Stimulated activated CD8-positive, alpha-beta memory T cell treated with anti-CD3 and anti-CD28 coated beads, Interleukin-4, amount 100 ng/mL, for 48 hours (primary cell): ENCODE results near the gene QDPR.
"Not testable (repeated sequence)": the region's sequence is repeated elsewhere in the genome, so short reads cannot be mapped to it uniquely, and the experiment has no call there.

Experiments
- DNase-seq: peaks from one replicate; pipeline ENCODE4 v3.0.0-alpha.2; 2020

QDPR gene

DNA sequence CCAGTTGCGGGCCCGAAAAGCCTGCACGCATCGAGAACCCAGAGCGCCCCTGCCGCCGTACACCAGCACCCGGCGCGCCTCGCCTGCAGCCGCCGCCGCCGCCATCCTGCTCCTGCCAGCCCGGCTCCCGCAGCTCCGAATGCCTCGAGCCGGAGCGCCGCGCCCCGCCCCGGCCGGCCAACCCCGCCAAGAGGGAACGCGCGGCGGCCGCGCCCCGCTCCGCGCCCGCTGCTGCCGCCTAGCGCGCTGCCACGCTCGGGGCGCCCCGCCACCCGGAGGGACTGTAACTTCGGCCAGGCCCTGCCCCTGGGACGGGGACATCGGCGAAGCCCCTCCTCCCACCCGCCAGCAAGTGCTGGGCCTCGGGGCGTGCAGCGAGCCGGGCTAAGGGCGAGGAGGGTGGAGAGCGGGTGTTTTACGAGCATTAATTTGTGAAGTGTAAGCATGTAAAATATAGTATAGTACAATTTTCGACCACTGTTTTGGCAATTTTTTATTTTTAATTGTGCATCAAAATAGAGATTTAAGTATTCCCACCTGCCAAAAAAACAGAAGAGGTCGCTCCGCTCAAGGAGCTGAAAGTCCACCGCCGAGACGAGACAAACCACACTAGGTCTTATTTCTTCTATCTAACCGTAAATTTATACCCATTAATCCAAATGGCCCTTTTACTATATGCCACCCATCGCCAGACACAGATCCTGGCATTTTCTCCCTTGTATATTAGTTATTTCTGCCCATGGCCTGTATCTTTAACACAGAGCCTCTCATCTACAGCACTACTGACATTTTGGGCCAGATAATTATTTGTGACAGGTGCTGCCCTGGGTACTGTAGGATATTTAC lies at the start of gene QDPR:
Gene QDPR (minus strand): TSS at position 141 of the 846 bp plus-strand sequence. CDS start 36 bp downstream, at position 105.
- peak; percentile 86 for DNase-seq

- no peak for DNase-seq
These were observed 49.5 kb upstream of the QDPR start for GRCh38 chr4:17561195-17561909.

DNA sequence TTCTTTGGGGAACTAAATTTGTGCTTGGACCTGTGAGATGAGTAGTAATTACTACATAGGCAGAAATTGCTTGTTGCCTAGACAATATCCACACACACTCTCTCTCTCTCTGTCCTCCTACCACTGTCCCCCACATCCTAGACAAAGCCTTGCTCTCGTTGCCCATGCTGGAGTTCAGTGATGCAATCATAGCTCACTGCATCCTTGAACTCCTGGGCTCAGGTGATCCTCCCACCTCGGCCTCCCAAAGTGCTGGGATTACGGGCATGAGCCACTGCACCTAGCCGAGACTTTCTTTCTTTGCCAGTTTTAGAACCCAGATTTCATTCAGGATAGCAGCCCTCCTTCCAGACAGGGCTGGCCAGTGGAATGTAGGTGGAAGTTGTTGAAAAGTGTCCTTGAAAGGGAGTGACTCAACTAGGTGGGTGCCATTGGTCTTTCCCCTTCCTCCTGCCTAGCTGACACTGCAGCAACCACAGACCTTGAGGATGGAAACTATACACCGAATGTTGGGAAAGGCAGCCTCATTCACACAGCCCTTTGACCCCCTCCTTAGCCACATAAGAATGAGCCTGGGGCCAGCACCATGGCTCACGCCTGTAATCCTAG lies 48.3 kb upstream of the QDPR start:
- no peak for DNase-seq

GRCh38 chr4:17559709-17560048 lies 47.8 kb upstream of the QDPR start:
- DNase-seq = no peak

DNA sequence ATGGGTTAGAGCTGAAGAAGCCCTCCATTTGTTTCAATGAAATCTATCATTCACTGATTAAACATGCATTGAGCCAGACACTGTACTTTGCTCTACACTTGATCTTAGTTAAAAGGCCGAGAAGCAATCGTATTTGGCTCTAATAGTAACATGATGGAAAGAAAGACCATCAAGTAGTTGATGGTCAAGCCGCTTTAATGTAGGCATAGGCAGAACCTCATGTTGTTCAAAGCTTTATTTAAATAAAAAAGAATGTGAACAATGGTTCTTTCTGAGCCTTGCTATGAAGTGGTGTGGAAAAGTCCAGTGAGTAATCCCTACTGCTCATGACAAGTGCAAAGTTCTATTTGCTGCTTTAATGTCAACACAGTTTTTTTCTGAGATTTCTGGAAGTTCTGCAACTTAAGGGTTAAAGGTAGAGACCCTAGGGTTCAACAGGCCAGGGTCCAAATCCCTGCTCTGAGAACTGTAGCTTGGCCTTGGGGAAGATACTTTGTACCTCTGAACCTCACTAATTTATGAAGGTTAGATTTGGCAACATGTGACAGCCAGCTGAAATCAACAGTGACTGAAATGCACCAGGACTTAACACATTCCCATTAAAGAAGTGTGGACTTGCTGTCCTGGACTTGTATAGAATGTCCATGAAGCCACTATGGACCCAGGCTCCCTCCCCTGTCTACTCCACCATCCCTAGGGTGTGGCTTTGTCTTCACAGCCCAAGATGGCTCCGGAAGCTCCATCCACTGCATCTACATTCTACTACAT lies 47.2 kb upstream of the QDPR start:
- DNase-seq = no peak

- DNase-seq = no peak
These were observed 46.0 kb upstream of the QDPR start for GRCh38 chr4:17557880-17558279.

DNA sequence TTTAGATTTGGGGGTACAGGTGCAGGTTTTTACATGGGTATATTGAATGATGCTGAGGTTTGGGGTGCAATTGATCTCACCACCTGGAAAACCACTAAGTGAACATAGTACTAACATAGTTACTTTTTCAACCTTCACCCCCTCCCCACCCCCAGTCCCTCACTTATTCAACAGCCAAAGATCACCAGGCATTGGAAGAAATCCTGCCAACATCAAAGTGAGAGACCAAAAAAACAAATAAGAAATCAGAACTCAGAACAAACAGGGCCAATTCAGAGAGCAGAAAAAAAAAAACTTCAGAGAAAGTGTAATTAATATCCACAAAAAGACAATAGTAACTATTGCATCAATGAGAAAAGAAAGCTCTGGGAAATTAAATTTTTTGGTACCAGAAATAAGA lies 44.6 kb upstream of the QDPR start:
- no peak for DNase-seq

DNA sequence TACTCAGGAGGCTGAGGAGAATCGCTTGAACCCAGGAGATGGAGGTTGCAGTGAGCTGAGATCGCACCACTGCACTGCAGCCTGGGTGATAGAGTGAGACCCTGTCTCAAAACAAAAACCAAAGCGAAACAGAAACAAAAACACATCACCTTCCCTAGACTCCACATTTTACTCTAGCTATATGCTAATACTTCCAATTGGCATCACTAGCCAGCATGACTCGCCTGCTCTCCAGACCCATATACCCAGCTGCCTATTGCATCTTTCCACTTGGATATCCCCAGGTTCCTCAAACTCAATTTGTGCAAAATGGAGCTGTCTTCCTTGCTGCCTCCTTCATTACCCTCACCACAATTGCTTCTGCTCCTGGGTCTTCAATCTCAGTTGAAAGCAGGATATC lies 42.7 kb upstream of the QDPR start:
- DNase-seq = no peak

- no peak for DNase-seq
These were observed 40.5 kb upstream of the QDPR start for GRCh38 chr4:17552427-17552826.

DNA sequence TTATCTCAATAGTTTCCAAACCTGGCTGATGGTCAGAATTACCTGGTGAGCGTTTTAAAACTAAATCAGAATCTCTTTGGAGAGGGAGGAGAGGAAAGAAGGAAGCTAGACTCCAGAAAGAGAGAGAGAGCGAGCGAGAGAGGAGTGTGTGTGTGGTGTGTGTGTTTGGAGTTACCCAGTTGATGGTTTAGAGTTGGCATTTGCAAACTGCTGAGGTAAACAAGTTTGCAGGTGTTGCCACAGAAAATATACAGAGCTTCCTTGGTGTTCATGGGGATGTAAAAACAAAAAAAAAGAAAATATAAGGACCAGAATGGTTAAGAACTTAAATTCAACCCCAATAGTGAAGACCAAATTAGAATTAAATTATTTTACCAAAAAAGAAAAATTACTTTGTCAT lies 38.7 kb upstream of the QDPR start:
- no peak for DNase-seq

DNA sequence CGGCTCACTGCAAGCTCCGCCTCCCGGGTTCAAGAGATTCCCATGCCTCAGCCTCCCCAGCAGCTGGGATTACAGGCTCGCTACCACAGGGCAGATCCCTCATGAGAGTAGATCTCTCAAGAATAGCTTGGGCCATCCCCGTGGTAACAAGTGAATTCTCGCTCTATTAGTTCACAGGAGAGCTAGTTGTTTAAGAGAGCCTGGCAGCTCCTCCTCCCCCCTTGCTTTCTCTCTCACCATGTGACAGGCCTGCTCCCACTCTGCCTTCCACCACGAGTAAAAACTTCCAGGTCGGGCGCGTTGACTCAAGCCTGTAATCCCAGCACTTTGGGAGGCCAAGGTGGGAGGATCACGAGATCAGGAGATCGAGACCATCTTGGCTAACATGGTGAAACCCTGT lies 34.8 kb upstream of the QDPR start:
- no peak for DNase-seq

- no peak for DNase-seq
These were observed 34.3 kb upstream of the QDPR start for GRCh38 chr4:17546222-17546621.

DNA sequence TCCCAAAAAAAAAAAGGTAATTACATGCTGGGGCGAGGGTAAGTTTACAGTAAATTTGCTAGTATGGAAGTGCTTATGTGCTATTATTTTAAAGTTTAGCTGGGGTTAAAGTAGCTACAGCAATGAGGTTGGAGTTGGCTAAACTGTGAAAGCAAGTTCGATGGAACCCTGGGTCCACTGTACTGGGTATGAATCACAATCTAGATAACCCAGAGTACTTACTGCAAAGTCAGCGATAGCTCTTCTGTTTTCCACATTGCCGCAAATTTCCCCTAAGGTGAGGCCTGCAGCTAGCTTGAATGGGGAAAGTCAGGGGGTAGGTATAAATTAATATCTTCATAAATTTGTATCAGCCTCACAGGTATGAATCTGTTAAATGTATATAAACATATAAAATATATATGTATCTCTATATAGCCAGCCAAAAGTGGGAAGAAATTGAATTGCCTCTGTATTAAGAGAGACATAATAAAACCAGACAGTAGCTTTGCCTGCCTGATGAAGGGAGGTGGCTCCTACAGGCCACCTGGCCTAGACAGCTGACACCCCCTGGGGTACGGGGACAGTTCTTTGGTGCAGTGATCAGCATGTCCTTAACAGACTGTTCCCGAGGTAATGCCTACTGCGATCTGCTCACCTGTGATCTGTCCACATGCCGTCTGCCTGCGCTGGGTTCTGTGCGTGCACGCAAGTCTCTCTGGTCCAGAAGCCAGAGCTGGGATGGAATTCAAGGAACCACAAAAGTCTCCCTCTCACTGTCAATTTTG lies 33.7 kb upstream of the QDPR start:
- DNase-seq = no peak

GRCh38 chr4:17544831-17545234 lies 32.9 kb upstream of the QDPR start:
- DNase-seq = no peak

DNA sequence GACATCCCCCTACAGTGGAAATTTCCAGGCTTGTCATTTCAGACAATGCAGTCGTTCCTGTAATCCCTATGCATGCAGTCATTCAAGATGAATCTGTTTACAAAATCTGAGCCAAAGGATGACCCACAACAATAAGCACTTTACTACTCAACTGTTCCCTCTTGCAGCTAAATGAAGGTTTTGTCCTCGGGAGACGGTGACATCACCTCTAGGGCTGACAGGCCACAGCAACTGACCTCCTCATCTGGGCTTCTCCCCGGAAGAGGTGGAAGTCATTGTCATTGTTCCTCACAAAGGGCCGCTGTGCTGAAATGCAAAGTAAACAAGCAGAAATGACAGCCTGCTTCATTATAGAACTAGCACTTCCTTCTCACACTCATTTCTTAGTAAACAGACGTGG lies 32.3 kb upstream of the QDPR start:
- no peak for DNase-seq

DNA sequence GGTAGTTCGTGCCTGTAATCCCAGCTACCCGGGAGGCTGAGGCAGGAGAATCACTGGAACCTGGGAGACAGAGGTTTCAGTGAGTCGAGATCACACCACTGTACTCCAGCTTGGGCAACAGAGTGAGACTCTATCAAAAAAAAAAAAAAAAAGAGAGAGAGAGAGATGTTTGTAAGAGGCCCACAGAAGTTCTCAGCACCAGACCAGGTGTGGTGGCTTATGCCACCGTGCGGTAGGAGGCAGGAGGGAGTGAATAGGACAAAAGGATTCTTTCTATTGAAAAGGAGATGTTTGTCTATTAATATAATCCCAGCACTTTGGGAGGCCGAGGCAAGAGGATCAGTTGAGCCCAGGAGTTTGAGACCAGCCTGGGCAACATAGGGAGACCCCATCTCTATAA lies 25.2 kb upstream of the QDPR start:
- not testable (repeated sequence) for DNase-seq

DNA sequence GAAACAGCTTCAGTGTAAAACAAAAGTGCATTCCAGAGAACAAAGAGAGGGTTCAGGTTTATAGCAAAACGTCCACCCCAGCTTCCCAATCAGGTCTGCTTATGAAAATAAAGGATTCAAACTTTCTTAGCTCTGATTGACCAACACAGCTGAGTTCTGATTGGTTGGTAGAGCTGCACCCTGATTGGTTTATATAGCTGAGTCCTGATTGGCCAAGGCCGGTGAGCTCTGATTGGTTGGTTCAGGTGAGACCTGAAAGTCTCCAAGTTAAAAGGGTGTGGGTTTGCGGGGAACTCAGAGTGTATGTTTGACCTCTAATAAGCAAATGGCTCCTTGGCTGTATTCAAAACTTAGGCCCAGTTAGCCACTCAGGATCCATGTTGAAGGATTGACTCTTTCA lies 24.0 kb upstream of the QDPR start:
- no peak for DNase-seq

GRCh38 chr4:17535242-17535641 lies 23.4 kb upstream of the QDPR start:
- no peak for DNase-seq

DNA sequence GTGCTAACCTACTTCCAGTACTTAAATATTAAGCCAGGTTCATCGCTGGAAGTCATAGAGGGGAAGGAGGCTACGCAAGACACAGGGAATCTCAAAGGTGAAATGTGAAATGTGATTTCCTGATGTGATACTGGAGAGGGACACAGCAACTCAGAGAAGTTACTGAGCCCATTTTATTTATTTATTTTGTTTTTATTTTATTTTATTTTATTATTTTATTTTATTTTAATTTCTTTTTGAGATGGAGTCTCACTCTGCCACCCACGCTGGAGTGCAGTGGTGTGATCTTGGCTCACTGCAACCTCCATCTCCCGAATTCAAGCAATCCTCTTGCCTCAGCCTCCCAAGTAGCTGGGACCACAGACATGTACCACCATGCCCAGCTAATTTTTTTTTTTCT lies 22.8 kb upstream of the QDPR start:
- no peak for DNase-seq

- no peak for DNase-seq
These were observed 19.8 kb upstream of the QDPR start for GRCh38 chr4:17531538-17532285.

DNA sequence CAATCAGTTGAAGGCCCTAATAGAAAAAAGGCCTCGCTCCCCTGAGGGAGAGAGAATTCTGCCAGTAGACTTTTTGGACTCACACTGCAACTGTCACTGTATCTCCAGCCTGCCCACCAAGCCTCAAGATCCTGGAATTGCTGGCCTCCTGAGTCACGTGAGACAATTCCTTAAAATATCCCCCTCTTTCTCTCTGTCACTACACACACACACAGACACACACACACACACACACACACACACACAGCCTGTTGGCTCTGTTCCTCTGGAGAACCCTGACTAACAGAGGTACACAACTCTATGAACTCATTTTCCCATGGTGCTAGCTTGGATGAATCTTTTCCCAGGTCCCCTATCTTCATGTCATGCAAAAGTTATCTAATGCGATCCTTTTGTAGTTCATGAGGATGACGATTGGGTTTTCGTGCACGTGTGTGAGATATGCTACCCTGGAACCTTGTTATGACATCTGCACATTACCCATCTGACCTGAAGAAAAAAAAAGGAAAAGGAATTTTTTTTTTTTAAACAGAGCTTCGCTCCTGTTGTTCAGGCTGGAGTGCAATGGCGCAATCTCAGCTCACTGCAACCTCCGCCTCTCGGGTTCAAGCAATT lies 16.8 kb upstream of the QDPR start:
- DNase-seq = no peak
